Neuronal stem cell (in vitro differentiated cells): ENCODE measurements around the gene PLD6. TPM values are rescaled to one million over a fixed set of nuclear protein-coding genes. Genes with fewer than 3 reads are reported as not detected.

Experiments
- small RNA-seq: library from polyadenylated mRNA; stranded (forward); fragments of <200 nt; extraction: miRNeasy Mini kit (QIAGEN cat#:217004); gene quantifications from one replicate; pipeline ENCODE3, GENCODE V24; 2013; ENCODE audit not compliant: insufficient read depth

Gene PLD6

Small RNAs within 50 kb of the gene (small RNA-seq; reads per million reads assigned to genes)
- gene RNU6-767P: not detected
